Sciatic nerve (tissue), 2 donors: ENCODE measurements around the gene HIPK3. TPM values are rescaled to one million over a fixed set of nuclear protein-coding genes. Genes with fewer than 3 reads are reported as not detected.
"Not testable (repeated sequence)": the region's sequence is repeated elsewhere in the genome, so short reads cannot be mapped to it uniquely, and the experiment has no call there.

Source experiments
- ATAC-seq: fragments of 200-7000 bp; cut with Tn5 transposase; one replicate; pipeline ENCODE4 v1.9.1; 2020; ENCODE audit warnings: mild to moderate bottlenecking, moderate library complexity
- DNase-seq: peaks from one replicate; pipeline ENCODE4 v3.0.0-alpha.2; 2020; ENCODE audit warnings: low spot score
- intact Hi-C: fragments of 100-400 bp; cut with DNase I; formaldehyde crosslinking; loops from one replicate; pipeline ENCODE4 v1.14.2; 2022
- total RNA-seq: library from RNA; stranded (reverse); fragmentation: NEBNext Ultra II Directional; extraction: Animal tissue kit (Norgen Biotek cat#: 25700); gene quantifications from one replicate; pipeline ENCODE4 v1.2.1, GENCODE V29; 2021
- donor health status: DM: no; HTN: no; CAD: no.
- donor health status: DM: no; HTN: no; CAD: no.

Gene HIPK3
- 244 TPM for total RNA-seq

DNA sequence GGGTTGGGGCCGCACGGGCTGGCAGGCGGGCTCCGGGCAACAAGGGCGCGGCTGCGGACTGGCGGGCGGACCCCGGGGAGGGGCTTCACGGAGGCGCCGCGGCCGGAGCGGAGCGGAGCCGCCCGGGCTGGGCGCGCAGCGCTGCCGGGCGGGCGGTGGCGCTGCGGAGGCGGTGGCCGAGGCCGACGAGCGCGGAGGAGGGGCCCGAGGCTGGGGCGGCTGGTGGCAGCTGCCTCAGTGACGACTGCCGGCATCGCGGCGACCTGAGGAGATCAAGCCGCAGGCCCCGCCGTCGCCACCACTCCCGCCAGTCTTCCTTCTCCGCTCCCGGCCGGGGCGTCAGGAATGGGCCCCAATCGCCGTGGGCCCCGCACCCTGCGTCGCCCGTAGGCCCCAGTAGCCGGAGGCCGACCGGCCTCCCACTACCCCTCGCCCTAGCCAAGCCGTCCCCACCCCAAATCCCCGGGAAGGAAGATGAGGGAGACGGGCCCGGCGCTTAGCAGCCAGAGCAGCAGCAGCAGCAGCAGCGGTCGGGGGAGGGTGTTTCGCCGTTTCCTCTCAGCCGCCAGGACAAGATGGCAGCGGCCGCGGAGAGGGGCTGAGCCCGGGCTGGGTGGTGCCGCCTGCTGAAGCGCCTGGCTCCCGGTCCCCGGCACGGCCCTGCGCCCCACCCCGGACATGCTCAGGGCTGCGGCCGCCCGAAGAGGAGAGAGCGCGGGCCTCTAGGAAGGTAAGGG, at the start of gene HIPK3:
Gene HIPK3, plus strand, starts transcription at position 222 of the 737 bp plus-strand sequence.
- DNase-seq (peak; percentile 91), ATAC-seq (peak; percentile 84)
- intact Hi-C loops: no loop called here

DNA sequence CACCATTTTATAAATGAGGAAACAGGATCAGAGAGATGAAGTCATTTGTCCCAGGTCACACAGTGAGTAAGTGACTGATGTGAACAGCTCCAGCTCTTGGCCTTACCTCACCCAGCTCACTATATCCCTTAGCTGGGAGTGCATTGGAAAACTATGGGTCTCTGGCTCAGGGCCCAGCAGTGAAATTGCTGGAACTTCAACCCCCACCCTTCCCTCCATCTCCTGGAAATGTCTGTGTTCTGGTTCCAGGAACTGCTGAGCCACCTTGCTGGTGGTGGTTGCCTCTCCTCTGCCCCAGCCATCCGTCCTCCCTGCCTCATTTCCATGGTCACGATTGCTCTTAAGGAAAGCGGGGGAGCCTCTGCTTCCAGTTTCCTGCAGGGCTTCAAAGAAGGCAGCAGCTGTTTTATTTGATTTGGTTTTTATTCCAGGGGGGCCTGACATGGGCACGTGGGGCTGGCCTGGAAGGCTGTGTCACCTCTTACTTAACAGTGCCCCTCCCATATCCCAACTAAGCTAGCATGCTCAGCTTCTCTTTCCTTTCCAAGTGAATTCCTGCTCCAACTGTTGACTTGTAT, 49.7 kb upstream of the HIPK3 start:
- ATAC-seq: no peak
- intact Hi-C loops: no loop called here
- no peak for DNase-seq

DNA sequence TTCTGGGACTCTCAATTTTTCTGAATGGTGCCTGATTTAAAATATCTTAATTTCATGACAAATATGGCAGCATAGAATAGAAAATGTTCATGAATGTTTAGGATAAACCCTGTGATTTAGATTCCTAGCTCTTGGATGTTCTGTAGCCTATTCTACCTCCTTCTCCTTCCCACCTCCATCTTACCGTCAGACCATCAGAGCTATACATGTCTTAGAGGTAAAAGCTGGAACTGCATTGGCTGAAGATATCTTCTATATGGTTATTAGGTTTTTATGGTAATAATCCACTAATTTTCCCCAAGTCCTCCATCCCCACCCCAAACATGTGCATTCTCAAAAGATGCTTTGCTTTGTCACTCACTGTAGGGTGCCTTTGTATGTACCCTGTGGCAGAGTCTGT, 49.0 kb upstream of the HIPK3 start:
- ATAC-seq (no peak), DNase-seq (no peak)
- intact Hi-C loops: no loop called here

DNA sequence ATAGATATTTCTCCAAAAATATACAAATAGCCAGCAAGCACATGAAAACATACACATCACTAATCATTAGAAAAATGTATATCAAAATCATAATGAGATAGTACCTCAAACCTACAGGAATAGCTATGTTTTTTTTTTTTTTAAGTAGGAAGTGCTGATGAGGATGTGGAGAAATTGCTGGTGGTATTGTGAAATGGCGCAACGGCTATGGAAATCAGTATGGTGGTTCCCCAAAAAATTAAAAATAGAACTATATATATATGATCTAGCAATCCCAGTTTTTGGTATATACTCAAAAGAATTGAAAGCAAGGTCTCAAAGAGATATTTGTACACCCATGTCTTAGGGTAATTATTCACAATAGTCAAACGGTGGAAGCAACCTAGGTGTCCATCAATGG, 46.0 kb upstream of the HIPK3 start:
- intact Hi-C loops: no loop called here
- DNase-seq: no peak
- ATAC-seq: no peak

DNA sequence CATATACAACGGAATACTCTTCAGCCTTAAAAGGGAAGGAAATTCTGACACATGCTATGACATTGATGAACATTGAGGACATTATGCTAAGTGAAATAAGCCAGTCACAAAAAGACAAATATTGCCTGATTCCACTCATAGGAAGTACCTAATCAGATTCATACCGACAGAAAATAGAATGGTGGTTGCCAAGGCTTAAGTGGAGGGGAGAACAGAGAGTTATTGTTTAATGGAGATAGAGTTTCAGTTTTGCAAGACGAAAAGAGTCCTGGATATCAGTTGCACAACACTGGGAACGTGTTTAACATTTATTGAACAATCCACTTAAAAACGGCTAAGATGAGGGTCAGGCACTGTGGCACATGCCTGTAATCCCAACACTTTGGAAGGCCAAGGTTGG, 45.6 kb upstream of the HIPK3 start:
- ATAC-seq (peak; percentile 73), DNase-seq (no peak)
- intact Hi-C loops: no loop called here

DNA sequence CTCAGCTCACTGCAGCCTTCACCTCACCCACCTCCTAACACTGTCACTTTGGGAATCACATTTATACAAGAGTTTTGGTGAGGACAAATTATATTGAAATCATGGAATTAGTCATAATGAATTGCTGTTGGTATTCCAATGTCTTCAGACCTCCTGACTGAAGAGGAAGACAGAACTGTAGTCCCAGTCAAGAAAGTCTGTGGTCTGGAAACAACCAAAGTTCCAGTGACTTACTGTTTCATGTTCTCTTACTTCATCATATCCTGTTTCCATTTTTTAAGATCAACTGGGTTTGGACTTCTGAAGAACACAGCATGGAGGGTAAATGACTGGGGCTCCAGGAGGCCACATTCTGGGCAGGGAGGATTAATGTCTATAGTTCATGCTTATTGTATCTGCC, 43.0 kb upstream of the HIPK3 start:
- intact Hi-C loops: no loop called here
- ATAC-seq: no peak
- no peak for DNase-seq

DNA sequence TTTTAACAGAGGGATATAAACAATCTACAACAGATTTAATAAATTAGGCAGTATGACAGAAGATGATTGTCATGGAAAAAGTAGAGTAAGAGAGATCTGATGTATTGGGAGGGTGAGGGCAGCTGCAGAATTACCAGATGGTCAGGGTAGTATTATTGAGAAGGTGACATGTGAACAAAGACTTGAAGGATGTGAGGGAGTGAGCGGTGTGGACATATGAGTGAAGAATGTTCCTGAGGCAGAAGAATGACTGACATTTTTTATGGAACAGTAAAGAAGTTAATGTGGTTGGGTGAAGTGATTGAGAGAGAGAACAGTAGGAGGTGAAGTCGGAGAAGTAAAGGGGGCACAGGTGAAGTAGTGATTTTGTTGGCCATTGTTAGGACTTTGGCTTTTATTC, 42.4 kb upstream of the HIPK3 start:
- DNase-seq (no peak), ATAC-seq (no peak)
- intact Hi-C loops: no loop called here

DNA sequence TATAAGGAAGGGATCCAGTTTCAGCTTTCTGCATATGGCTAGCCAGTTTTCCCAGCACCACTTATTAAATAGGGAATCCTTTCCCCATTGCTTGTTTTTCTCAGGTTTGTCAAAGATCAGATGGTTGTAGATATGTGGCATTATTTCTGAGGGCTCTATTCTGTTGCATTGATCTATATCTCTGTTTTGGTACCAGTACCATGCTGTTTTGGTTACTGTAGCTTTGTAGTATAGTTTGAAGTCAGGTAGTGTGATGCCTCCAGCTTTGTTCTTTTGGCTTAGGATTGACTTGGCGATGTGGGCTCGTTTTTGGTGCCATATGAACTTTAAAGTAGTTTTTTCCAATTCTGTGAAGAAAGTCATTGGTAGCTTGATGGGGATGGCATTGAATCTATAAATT, 40.5 kb upstream of the HIPK3 start:
- ATAC-seq, intact Hi-C loops, DNase-seq: not testable (repeated sequence)

DNA sequence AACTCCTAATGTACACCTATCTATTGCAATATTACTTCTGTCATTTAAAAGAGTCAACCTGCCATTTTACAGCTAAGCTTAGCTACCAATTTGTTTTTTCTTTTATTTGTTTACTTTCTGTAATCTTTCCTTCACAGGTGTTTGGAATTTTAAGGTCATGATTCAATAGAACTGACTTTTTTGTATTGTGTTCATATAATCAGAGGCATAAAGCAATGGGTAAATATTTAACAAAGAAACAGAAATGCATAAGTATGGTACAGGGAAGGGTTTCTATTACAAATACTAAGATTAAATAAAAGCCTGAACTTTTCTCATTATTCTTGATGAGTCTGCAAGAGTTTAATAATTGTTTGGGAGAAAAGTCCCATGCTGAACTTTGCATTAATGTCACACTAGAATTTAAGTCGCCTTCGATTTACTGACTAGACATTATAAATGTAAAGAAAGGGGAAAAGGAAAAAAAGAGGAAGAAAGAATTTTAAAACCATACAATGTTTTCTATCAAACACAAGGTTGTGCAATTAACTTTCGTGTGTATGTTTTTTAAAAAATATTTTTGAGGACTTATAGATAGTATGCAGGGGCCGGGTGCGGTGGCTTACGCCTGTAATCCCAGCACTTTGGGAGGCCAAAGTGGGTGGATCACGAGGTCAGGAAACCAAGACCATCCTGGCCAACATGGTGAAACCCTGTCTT, 35.0 kb upstream of the HIPK3 start:
- DNase-seq (no peak), ATAC-seq (no peak)
- intact Hi-C loops: no loop called here

DNA sequence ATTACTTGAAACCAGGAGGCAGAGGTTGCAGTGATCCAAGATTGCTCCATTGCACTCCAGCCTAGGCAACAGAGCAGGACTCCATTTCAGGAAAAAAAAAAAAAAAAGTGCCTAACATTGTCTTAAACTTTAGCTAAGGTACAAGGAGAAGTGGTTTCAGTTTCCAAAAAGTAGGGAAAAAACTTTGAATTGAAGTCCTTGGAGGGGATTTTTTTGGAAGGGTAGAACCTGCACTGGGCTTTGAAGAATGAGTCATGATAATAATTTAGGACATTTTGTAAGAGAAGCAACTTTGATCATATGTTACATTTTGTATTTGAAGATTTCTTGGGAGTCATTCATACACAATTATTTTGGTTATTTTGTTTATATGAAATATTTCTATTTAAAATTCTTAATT, 31.8 kb upstream of the HIPK3 start:
- ATAC-seq (no peak), DNase-seq (no peak)
- intact Hi-C loops: no loop called here

DNA sequence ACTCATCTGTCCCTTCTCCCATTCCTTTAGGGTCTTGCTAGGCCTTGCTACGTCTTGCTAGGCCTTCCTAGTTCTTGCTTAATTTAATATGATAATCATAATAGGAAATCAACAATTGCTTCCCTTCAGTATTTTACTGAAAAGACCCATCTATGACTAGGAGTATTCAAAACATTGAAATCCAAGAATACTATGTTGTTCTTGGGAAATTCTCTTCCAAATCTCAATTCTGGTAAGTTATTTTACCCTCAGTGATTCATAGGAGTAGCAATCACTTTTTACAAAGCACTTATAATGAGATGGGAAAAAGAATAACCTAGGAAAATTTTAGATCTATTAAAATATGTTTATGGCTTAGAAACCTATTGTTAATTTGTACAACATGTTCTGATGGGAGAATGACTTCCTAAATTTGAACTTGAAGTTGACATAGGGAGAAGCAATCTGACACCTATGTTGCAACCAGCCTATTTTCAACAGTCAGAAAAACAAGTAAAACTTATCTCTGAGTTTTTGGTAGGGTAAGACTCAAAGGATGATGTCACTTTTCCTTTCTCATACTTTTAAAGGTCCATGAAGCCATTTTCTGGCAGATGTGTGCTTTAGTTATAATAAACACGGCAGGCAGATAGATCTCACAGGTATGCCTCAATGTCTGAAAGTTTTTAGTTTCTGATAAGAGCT, 29.5 kb upstream of the HIPK3 start:
- intact Hi-C loops: no loop called here
- ATAC-seq: peak; percentile 73
- no peak for DNase-seq

DNA sequence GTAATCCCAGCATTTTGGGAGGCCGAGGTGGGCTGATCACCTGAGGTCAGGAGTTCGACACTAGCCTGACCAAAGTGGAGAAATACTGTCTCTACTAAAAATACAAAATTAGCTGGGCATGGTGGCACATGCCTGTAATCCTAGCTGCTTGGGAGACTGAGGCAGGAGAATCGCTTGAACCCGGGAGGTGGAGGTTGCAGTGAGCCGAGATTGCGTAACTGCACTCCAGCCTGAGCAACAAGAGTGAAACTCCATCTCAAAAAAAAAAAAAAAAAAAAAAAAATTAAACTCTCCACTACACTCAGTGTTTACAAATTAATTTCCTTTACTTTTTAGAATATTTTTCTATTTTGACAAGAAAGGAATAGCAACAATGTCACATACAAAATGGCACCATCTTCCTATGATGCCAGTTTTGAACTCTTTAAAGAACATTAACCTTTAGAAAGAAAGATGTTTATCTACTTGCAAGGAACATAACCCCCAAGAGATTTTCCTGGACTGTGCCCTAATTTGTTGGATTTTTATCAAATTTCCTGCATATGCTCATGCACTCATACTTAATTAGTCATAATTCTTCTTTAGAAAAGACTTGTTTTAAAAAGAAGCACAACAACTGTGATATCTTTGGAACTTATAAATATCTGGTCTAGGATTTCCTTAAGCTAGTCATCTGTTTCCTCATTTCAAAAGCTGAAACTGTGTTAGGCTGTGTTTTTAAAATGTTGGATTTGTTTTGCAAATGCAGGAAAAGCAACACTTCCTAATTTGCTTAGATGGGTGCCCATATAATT, 22.6 kb upstream of the HIPK3 start:
- ATAC-seq (peak; percentile 30), DNase-seq (no peak)
- intact Hi-C loops: no loop called here

DNA sequence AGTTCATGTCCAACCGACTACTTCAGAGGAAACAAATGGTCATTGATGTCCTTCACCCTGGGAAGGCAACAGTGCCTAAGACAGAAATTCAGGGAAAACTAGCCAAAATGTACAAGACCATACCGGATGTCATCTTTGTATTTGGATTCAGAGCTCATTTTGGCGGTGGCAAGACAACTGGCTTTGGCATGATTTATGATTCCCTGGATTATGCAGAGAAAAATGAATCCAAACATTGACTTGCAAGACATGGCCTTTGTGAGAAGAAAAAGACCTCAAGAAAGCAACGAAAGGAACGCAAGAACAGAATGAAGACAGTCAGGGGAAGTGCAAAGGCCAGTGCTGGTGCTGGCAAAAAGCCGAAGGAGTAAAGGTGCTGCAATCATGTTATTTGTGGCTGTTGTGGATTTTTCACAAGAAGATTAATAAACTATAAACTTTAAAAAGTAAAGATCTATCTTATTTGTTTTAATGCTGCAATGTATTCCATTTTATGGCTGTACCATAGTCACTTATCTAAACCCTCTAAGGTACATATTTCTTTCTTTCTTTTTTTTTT, 20.1 kb upstream of the HIPK3 start:
- no peak for ATAC-seq
- no peak for DNase-seq
- intact Hi-C loops: no loop called here

DNA sequence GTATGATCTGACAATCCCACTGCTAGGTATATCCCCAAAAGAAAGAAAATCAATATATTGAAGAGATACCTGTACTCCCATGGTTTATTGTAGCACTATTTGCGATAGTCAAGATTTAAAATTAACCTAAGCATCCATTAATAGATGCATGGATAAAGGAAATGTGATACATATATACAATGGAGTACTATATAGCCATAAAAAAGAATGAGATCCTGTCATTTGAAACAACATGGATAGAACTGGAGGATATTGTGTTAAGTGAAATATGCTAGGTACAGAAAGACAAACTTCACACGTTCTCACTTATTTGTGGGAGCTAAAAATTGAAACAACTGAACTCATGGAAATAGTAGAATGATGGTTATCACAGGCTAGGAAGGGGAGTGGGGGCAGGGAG, 14.6 kb upstream of the HIPK3 start:
- DNase-seq: no peak
- no peak for ATAC-seq
- intact Hi-C loops: no loop called here

DNA sequence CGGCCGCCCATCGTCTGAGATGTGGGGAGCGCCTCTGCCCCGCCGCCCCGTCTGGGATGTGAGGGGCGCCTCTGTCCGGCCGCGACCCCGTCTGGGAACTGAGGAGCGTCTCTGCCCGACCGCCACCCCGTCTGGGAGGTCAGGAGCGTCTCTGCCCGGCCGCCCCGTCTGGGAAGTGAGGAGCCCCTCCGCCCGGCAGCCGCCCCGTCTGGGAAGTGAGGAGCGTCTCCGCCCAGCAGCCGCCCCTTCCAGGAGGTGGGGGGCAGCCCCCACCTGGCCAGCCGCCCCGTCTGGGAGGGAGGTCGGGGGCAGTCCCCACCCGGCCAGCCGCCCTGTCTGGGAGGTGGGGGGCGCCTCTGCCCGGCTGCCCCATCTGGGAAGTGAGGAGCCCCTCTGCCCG, 13.5 kb upstream of the HIPK3 start:
- intact Hi-C loops, ATAC-seq, DNase-seq: not testable (repeated sequence)

DNA sequence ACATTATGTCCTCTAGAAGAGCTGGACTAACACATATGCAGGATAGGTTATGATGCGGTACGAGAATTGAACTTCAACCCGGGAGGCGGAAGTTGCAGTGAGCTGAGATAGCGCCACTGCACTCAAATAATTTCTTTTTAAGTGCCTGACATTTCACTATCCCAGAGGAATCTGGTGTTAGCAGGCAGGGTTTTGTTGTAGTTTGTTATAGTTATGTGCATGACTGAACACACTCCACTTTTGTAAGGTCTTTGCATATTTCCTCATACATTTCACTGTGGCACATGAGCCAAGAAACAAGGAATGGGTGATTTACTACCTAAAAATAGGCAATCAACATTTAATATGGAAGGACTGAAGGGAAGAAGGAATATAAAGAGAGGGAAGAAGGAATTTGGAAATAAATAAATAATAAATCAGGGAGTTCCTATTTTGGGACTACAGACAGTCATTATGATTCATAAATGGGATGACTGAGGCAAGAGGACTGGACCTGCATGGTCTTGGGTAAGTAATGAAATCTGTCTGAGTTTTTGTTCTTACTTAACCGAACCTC, 8.7 kb upstream of the HIPK3 start:
- intact Hi-C loops: no loop called here
- ATAC-seq (no peak), DNase-seq (no peak)

DNA sequence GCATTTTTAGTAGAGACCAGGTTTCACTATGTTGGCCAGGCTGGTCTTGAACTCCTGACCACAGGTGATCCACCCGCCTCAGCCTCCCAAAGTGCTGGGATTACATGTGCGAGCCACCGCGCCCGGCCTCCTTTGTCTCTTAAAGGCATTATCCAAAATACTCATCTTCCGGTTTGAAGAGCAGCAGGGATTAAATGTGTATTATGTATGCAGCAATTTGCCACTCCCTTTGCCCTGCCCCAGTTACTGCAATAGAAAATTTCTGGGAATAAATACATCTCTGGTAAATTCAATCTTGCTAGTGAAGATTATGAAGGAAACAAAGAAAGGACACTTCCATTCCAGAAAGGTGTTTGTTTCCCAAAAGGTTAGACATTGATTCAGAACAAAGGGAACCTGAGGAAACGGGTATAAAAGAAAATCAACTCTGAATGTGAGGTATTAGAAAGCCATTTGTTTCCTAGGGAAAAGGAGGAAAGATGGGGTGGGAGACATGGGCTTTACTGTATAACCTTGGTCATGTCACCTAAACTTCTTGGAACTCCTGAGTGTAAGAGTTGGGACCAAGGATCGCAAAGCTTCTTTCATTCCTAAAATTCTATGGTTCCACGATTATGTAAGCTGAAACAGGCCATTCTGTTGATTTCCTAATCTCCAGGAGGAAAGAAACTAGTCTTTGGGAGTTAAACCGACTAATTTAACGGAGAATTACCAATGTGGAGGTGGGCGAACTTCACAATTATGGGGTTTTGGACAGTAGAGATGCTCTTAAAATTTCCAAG, 959 bp upstream of the HIPK3 start:
- no peak for ATAC-seq
- intact Hi-C loops: no loop called here
- no peak for DNase-seq

DNA sequence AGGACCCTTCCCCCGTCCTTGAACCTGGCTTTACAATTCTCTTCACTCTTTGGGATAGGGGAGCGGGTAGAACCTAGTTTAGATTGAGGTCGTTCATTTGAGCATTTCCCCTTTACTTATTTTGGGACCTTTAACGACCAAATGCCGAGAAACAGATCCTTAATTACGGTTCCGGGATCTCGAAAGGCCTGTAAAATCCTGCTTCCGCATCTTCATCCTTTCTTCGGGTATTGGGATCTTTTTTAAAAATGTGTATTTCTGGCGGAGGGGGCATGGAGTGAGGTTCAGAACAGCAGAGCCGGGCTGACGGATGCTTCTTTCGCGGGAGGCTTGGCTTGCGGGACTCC, 395 bp upstream of the HIPK3 start:
- intact Hi-C loops: no loop called here
- DNase-seq (no peak), ATAC-seq (no peak)
